GM21717 (cell line): Measurements from ENCODE around the gene SUGT1.
"Not testable (repeated sequence)": the region's sequence is repeated elsewhere in the genome, so short reads cannot be mapped to it uniquely, and the experiment has no call there.

Experiments used
- ATAC-seq: cut with Tn5 transposase; IDR thresholded peaks from one replicate; pipeline ENCODE4 v1.9.1; 2021; ENCODE audit warnings: mild to moderate bottlenecking, moderate library complexity; ENCODE audit not compliant: unreplicated experiment

The SUGT1 gene

DNA sequence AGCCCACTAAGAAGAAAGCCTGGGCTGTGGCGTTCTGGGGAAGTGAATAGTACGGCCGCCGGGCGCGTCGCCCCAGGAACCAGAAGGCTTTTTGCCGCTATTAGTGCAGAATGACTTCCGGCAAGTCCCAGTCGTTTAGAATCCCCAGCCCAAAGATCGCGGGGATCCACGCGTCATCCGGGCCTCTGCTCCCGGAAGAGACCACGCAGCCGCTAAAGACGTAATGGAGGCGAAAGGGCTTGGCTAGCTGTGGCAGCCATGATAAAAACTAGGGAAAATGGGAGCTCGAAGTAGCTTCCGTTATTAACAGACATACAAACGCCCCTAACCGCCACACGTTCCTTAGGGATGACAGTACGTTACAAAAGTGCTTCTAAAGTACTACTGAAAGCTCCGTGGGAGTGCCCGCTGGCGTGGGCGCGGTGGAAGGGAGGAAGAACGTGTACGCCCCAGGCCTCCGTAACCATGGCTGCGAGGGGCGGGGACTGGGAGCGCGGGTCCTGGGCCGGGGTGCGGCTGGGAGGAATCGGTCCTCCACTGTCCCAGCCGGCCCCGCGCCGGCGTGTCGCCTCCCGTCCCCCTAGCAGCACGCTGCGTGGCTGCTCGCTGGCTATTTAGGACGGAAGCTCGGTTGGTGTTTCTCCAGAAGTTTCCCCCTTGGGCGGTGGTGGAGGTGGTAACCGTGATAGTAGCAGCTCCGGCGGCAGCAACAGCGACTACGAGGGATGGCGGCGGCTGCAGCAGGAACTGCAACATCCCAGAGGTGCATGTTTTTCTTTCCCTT, at the start of gene SUGT1:
Gene SUGT1 (plus strand): TSS at position 641 of the 784 bp plus-strand sequence. CDS start 85 bp downstream, at position 726.
- peak; percentile 97 for ATAC-seq

- not testable (repeated sequence) for ATAC-seq
These were observed 49.3 kb upstream of the SUGT1 start for GRCh38 chr13:52603316-52603715.

GRCh38 chr13:52606126-52606525, 46.5 kb upstream of the SUGT1 start:
- ATAC-seq: not testable (repeated sequence)

DNA sequence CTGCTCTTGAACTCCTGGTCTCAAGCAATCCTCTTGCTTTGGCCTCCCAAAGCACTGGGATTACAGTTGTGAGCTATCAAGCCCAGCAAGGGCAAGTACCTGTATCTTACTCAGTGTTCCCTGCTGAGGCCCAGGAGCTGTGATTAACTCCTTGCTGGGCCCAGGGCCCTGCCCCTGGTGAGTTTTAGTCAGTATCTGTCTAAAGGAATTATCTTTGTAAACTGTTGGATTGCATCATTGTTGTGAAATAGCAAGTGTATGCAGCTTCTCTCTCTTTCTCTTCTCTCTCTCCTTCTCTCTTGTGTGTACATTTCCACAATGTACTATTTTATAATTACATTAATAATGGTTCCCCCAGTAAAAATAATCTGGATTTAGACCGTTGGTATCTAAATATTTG, 45.8 kb upstream of the SUGT1 start:
- ATAC-seq: not testable (repeated sequence)

DNA sequence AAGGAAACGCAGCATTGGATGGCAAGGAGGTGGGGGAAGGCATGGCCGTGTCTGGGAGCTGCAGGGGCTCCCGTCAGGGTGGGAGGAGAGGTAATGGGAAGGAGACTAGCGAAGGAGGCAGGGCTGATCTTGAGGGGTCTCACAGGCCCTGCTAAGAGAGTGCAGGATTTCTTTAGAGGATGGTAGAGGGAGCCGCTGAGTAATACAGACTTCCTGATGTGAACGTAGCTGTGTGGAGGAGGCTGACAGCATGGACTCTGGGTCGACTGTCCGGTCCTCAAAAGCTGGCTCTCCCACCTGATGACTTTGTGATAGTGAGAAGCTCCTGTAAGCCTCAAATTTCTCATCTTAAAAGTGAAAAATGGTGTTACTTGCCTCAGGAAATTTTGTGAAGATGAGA, 44.5 kb upstream of the SUGT1 start:
- ATAC-seq: not testable (repeated sequence)

GRCh38 chr13:52609013-52609606, 43.5 kb upstream of the SUGT1 start:
- not testable (repeated sequence) for ATAC-seq

GRCh38 chr13:52610158-52610557, 42.5 kb upstream of the SUGT1 start:
- ATAC-seq: not testable (repeated sequence)

- no peak for ATAC-seq
These were observed 37.4 kb upstream of the SUGT1 start for GRCh38 chr13:52615134-52615801.

GRCh38 chr13:52615812-52616211, 36.8 kb upstream of the SUGT1 start:
- no peak for ATAC-seq

- ATAC-seq: peak; percentile 98
These were observed 35.3 kb upstream of the SUGT1 start for GRCh38 chr13:52617070-52618060.

DNA sequence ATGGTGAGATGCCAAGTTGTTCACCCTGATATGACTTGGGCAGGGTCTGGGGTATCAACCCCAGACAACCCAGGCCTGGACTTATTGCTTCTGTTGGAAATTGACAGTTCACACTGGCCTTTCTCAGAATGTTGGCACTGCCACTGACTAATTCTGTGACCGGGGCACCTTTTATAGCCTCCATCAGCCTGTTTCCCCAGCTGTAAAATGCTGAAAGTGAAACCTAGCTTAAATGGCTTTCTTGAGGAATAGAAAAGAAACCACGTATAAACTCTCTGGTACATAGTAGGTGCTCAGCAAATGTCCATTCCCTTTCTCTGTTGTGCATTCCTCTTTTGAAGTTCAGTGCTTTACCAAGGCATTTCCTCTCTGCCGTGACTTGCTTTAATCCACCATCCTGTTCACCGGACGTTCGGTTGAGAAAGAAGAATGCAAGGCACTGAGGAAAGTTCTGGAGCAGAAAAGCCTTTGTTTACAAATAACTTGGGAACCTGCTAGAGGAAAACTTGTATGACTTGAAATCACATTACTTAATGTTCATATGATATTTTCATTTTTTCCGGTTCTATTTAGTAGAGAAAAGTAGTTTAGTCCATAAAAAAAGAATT, 21.4 kb upstream of the SUGT1 start:
- peak; percentile 84 for ATAC-seq

DNA sequence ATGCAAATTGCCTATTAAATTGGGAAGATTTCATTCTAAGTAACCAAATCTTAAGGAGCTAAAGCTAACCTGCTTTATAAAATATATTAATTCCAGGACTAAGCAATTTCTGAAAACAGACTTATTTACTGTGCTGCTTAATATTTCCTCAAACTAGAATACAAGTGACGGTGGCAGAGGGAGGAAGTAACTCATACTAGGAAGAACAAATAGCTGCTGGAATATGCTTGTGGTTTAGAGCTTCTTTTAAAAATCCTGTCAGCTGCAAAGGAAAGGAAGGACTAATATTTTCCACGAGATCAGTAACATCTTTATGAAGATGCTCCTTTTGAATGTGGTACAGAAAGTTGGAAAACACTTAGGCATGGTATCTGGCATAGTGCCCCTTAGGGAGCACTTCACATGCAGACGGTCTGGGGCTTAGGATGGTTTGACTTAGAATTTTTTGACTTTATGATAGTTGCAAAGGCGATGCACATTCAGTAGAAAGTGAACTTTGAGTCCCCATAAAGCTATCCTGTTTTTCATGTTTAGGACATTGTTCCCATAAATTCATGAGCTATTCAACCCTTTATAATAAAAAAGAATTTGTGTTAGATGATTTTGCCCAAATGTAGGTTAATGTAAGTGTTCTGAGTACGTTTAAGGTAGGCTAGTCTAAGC, 13.8 kb upstream of the SUGT1 start:
- ATAC-seq: no peak

- no peak for ATAC-seq
These were observed 10.5 kb upstream of the SUGT1 start, which contains the start of gene HNRNPA1L2 for GRCh38 chr13:52642131-52642530. TSS of gene HNRNPA1L2 (plus strand) at chr13:52642431. CDS start at chr13:52642493, 62 bp downstream.

- ATAC-seq: no peak
These were observed 8.5 kb upstream of the SUGT1 start for GRCh38 chr13:52644108-52644507.

DNA sequence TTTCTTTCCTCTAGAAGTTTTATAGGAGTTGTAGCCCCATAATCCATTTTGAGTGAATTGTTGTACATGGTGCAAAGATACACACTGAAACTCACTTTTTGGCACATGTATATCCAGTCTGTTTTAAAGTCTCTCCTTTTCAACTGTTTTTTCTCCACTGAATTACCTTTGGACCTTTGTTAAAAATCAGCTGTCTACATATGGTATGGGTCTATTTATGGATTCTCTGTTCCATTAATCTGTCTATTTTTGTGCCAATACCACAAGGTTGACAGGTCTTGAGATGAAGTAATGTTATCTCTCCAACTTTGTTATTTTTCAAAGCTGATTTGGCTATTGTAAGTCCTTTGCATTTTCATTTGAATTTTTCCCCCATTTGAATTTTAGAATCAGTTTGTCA, 5.7 kb upstream of the SUGT1 start:
- no peak for ATAC-seq

GRCh38 chr13:52650731-52651130, 1.9 kb upstream of the SUGT1 start:
- no peak for ATAC-seq

GRCh38 chr13:52651897-52652195, 790 bp upstream of the SUGT1 start:
- peak; percentile 17 for ATAC-seq

DNA sequence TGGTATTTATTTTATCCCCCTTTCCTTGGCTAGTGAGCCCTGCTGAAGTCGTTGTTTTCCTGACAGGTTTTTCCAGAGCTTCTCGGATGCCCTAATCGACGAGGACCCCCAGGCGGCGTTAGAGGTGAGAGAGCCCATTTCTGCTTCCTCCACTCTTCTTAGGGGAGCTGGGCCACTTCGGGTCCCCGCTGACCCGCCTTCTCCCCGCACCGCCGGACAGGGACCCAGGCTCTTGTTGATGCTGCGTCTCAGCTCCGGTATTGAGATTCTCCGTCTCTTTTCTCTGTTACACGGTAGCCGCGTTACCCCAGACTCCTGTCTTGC, 306 bp downstream of the SUGT1 start:
- ATAC-seq: peak; percentile 35

GRCh38 chr13:52659340-52659739, 6.7 kb downstream of the SUGT1 start:
- ATAC-seq: no peak

DNA sequence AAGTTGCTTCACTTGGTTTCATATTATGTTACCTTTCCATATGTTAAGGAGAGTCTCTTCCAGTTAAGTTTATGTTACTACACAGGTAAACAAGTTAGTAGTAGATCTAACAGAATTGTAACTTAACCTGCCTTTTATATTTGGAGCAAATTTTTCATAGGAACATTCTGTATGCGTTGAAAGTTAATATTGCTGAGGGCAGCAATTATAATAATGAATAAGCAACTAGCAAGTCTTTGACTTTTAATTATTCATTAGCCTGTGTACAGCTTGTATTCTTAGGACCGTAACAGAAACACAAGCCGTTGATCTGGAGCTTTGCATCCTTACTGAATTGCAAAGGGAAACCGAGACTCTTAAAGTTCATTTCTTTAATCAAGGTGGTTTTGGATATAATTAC, 11.6 kb downstream of the SUGT1 start:
- ATAC-seq: no peak
